ENCODE data around the gene GAP43. TPM values are rescaled to one million over a fixed set of nuclear protein-coding genes. Genes with fewer than 3 reads are reported as not detected.

The GAP43 gene
- total RNA-seq, 3 donors from 2014 or later = 0.16 TPM; not detected in 2

GRCh38 chr3:115627180-115628074 is 4.1 kb downstream of the GAP43 start:
- DNase-seq (ENCODE audit: low spot score in 2 of 2) = no peak
- Histone ChIP-seq H3K4me1 (no peaks in the 10 kb centered on the region), H3K27me3 (peaks cover 0 to 18% of the 10 kb centered on the region in 2 donors), H3K4me3 (no peak overlapping the region), H3K9me3 (no peaks in the 10 kb centered on the region), H3K27ac (no peak overlapping the region), H3K36me3 (no peaks in the 10 kb centered on the region)
- intact Hi-C loops (cut with DNase I; ENCODE audit: low total_unique reads) = no loop called here
- TF ChIP-seq POLR2A (IDR thresholded peaks at IDR 0.05) = no peak
- no peak for TF ChIP-seq POLR2AphosphoS5 (IDR thresholded peaks at IDR 0.05)
- TF ChIP-seq CTCF (IDR thresholded peaks at IDR 0.05) = no peak

- intact Hi-C loops (cut with DNase I; ENCODE audit: low total_unique reads) = no loop called here
- no peaks in the 10 kb centered on the region for H3K4me1 ChIP-seq
- TF ChIP-seq CTCF (IDR thresholded peaks at IDR 0.05) = no peak
- no peak for TF ChIP-seq POLR2AphosphoS5 (IDR thresholded peaks at IDR 0.05)
- H3K36me3 ChIP-seq = no peaks in the 10 kb centered on the region
- H3K4me3 ChIP-seq = no peak overlapping the region
- peaks cover 0 to 18% of the 10 kb centered on the region in 2 donors for H3K27me3 ChIP-seq
- H3K27ac ChIP-seq = no peak overlapping the region
- no peaks in the 10 kb centered on the region for H3K9me3 ChIP-seq
- DNase-seq (ENCODE audit: low spot score in 2 of 2) = no peak
Observed at GRCh38 chr3:115628075-115628412, 4.7 kb downstream of the GAP43 start.

- H3K27me3 ChIP-seq = peaks cover 0 to 4% of the 10 kb centered on the region in 2 donors
- H3K36me3 ChIP-seq = no peaks in the 10 kb centered on the region
- TF ChIP-seq POLR2AphosphoS5 (IDR thresholded peaks at IDR 0.05) = no peak
- TF ChIP-seq POLR2A (IDR thresholded peaks at IDR 0.05) = no peak
- intact Hi-C loops (cut with DNase I; ENCODE audit: low total_unique reads) = no loop called here
- no peaks in the 10 kb centered on the region for H3K4me1 ChIP-seq
- no peak overlapping the region for H3K4me3 ChIP-seq
- no peaks in the 10 kb centered on the region for H3K9me3 ChIP-seq
- DNase-seq (ENCODE audit: low spot score in 2 of 2) = no peak
- H3K27ac ChIP-seq = no peak overlapping the region
Observed at GRCh38 chr3:115630850-115631249, 7.5 kb downstream of the GAP43 start.

GRCh38 chr3:115632026-115632425 is 8.7 kb downstream of the GAP43 start:
- Histone ChIP-seq H3K27ac (no peak overlapping the region), H3K4me1 (no peaks in the 10 kb centered on the region), H3K4me3 (no peak overlapping the region), H3K36me3 (no peaks in the 10 kb centered on the region), H3K27me3 (no peaks in the 10 kb centered on the region), H3K9me3 (no peaks in the 10 kb centered on the region)
- DNase-seq (ENCODE audit: low spot score in 2 of 2) = no peak
- no peak for TF ChIP-seq POLR2A (IDR thresholded peaks at IDR 0.05)
- no peak for TF ChIP-seq POLR2AphosphoS5 (IDR thresholded peaks at IDR 0.05)
- no peak for TF ChIP-seq CTCF (IDR thresholded peaks at IDR 0.05)
- intact Hi-C loops (cut with DNase I; ENCODE audit: low total_unique reads) = no loop called here

- no peaks in the 10 kb centered on the region for H3K9me3 ChIP-seq
- intact Hi-C loops (cut with DNase I; ENCODE audit: low total_unique reads) = no loop called here
Observed at GRCh38 chr3:115633467-115633866, 10.2 kb downstream of the GAP43 start.

More at GRCh38 chr3:115633467-115633866, 10.2 kb downstream of the GAP43 start:
- no peak for DNase-seq (ENCODE audit: low spot score in 2 of 2)
- no peaks in the 10 kb centered on the region for H3K36me3 ChIP-seq
- no peak for TF ChIP-seq POLR2A (IDR thresholded peaks at IDR 0.05)
- TF ChIP-seq CTCF (IDR thresholded peaks at IDR 0.05) = no peak
- TF ChIP-seq POLR2AphosphoS5 (IDR thresholded peaks at IDR 0.05) = no peak
- no peaks in the 10 kb centered on the region for H3K4me1 ChIP-seq
- H3K4me3 ChIP-seq = no peak overlapping the region
- H3K27ac ChIP-seq = no peak overlapping the region
- H3K27me3 ChIP-seq = no peaks in the 10 kb centered on the region

All from breast epithelium (tissue), 4 donors.